PC-9 (cell line): Measurements from ENCODE around the gene COMT. TPM values are rescaled to one million over a fixed set of nuclear protein-coding genes. Genes with fewer than 3 reads are reported as not detected.

Source experiments
- BruUV-seq: library from RNA; stranded (reverse); fragments of 400-500 nt; replicated peaks from 2 replicates; lab custom pipeline; 2021; lab: Mats Ljungman, UMichigan
- CTCF ChIA-PET: fragments of 300-600 bp; sonication (Branson Sonifier 250); formaldehyde crosslinking; loops from one replicate; lab custom pipeline; 2022; ENCODE audit warnings: antibody characterized with exemption; lab: Charles Lee
- POLR2A ChIA-PET: fragments of 300-600 bp; sonication (Branson Sonifier 250); formaldehyde crosslinking; loops from one replicate; lab custom pipeline; 2022; ENCODE audit warnings: antibody characterized with exemption; ENCODE audit not compliant: unreplicated experiment; lab: Charles Lee
- DNase-seq, 2 experiments: peaks; one replicate each; pipeline versions ENCODE4 v3.0.0 to v3.0.0-alpha.2; 2015 to 2022; ENCODE audit warnings: mixed read lengths in 1 of 2
- H2AFZ ChIP-seq: fragments of 200-600 bp; sonication (generic); 2 replicates; pipeline ENCODE4 v1.8.1; 2017; ENCODE audit warnings: antibody characterized with exemption
- H3F3A ChIP-seq: fragments of 200-600 bp; sonication (generic); 2 replicates; pipeline ENCODE4 v1.8.1; 2017; ENCODE audit warnings: antibody characterized with exemption, mild to moderate bottlenecking, low read depth; ENCODE audit not compliant: insufficient read depth
- H3K27ac ChIP-seq: fragments of 200-600 bp; sonication (generic); 2 replicates; pipeline ENCODE4 v1.6.1; 2016; ENCODE audit warnings: mixed run types
- H3K27me3 ChIP-seq: fragments of 200-600 bp; sonication (generic); 2 replicates; pipeline ENCODE4 v1.6.1; 2016; ENCODE audit warnings: low read depth, mixed run types; ENCODE audit not compliant: insufficient read depth
- H3K36me3 ChIP-seq: fragments of 200-600 bp; sonication (generic); 2 replicates; pipeline ENCODE4 v1.6.1; 2016; ENCODE audit warnings: low read depth, mixed run types
- H3K4me1 ChIP-seq: fragments of 200-600 bp; sonication (generic); replicated peaks from 2 replicates; pipeline ENCODE4 v1.6.1; 2016; ENCODE audit warnings: mixed run types; ENCODE audit not compliant: insufficient read depth
- H3K4me2 ChIP-seq: fragments of 200-600 bp; sonication (generic); 2 replicates; pipeline ENCODE4 v1.6.1; 2017; ENCODE audit warnings: mixed run types
- H3K4me3 ChIP-seq: fragments of 200-600 bp; sonication (generic); 2 replicates; pipeline ENCODE4 v1.6.1; 2016; ENCODE audit warnings: mixed run types
- H3K79me2 ChIP-seq: fragments of 200-600 bp; sonication (generic); 2 replicates; pipeline ENCODE4 v1.6.1; 2017; ENCODE audit warnings: low read depth, mixed run types
- H3K9me2 ChIP-seq: fragments of 200-600 bp; sonication (generic); 2 replicates; pipeline ENCODE4 v1.8.1; 2017; ENCODE audit warnings: mild to moderate bottlenecking; ENCODE audit not compliant: insufficient read depth
- H3K9me3 ChIP-seq: fragments of 200-600 bp; sonication (generic); 2 replicates; pipeline ENCODE4 v1.8.1; 2016; ENCODE audit warnings: low read depth; ENCODE audit not compliant: insufficient read depth
- H4K20me1 ChIP-seq: fragments of 200-600 bp; sonication (generic); 2 replicates; pipeline ENCODE4 v1.8.1; 2017; ENCODE audit not compliant: insufficient read depth
- EZH2 ChIP-seq: fragments of 200-600 bp; sonication (generic); IDR thresholded peaks from 2 replicates; pipeline ENCODE4 v1.8.0; 2017; ENCODE audit warnings: antibody characterized with exemption, low read depth
- intact Hi-C: fragments of 100-400 bp; cut with micrococcal nuclease; formaldehyde crosslinking; loops from one replicate; pipeline ENCODE4 v1.10.0; 2022; ENCODE audit not compliant: unreplicated experiment
- total RNA-seq: library from RNA; stranded (reverse); gene quantifications from 2 replicates; pipeline ENCODE4 v1.2.3, GENCODE V29; 2021
- TF ChIP-seq, protein P1 (sequence below): fragments of 200-600 bp; sonication (generic); conservative IDR thresholded peaks from 2 replicates; pipeline ENCODE4 v1.6.1; 2017; ENCODE audit warnings: mixed run types, antibody characterized with exemption, mild to moderate bottlenecking, moderate library complexity

COMT gene
- total RNA-seq, 1 experiment from 2014 or later = 99.9 TPM

DNA sequence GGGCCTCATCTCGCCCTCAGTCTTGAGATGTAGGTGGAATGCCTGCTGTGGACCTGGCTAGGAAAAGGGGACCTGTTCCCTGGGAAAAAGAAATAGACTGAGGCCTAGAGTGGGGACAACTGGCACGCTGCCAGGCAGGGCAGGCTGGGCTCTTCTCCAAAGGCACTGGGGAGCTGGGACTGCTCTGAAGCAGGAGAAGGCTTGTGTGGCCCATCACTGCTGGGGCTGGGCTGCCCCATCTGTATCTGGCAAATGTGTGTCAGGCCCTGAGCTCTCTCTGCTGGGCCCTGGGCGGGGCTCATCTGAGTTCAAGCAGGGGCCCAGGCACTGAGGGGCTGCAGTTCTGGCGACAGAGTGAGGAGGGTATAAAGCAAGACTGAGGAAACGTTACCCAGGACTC is 42.2 kb downstream of the COMT start:
- H3K27me3 ChIP-seq = no peaks in the 10 kb centered on the region
- no peak for DNase-seq
- no peak overlapping the region for H3K4me3 ChIP-seq
- no peak overlapping the region for H3K27ac ChIP-seq
- H2AFZ ChIP-seq = no peak overlapping the region
- no peaks in the 10 kb centered on the region for H3F3A ChIP-seq
- TF ChIP-seq, protein P1, sequence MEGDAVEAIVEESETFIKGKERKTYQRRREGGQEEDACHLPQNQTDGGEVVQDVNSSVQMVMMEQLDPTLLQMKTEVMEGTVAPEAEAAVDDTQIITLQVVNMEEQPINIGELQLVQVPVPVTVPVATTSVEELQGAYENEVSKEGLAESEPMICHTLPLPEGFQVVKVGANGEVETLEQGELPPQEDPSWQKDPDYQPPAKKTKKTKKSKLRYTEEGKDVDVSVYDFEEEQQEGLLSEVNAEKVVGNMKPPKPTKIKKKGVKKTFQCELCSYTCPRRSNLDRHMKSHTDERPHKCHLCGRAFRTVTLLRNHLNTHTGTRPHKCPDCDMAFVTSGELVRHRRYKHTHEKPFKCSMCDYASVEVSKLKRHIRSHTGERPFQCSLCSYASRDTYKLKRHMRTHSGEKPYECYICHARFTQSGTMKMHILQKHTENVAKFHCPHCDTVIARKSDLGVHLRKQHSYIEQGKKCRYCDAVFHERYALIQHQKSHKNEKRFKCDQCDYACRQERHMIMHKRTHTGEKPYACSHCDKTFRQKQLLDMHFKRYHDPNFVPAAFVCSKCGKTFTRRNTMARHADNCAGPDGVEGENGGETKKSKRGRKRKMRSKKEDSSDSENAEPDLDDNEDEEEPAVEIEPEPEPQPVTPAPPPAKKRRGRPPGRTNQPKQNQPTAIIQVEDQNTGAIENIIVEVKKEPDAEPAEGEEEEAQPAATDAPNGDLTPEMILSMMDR = no peak
- TF ChIP-seq EZH2 = no peak
- TSS peak; percentile 13 for BruUV-seq
- intact Hi-C loops = no loop called here
- ChIA-PET POLR2A (no interaction called here), CTCF (no interaction called here)
- no peaks in the 10 kb centered on the region for H3K79me2 ChIP-seq
- peaks cover 20% of the 10 kb centered on the region for H3K4me1 ChIP-seq
- H3K9me2 ChIP-seq = no peaks in the 10 kb centered on the region
- no peaks in the 10 kb centered on the region; the same call in 1 of the 2 replicates for H4K20me1 ChIP-seq
- 0 out of 2 replicates have a peak overlapping the region, but pooled peaks have one; percentile 16 for H3K4me2 ChIP-seq
- H3K9me3 ChIP-seq = no peaks in the 10 kb centered on the region
- no peaks in the 10 kb centered on the region for H3K36me3 ChIP-seq

DNA sequence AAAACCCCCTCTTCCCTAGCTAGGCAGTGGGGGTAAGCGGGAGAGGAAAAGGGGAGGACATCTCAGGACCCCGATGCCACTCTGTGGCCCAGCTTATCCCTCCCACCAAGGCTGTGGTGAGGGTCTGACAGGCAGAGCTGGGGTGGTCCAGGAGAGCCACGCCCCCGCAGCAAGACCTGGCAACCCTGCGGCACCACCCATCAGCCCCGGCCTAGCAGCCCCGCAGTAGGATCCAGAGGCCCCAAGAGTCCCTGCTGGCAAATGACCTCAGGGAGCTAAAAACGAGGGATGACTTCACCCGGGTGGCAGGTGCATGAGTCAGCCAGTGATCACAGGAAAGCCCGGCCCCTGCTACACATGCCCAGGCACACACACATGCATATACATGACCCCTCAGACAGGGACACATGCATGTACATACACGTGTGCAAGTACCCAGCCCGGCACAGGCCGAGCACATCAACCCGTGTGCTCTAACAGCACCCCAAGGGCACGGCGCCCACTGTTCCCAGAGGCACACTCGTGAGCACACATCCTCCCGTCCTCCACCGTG is 42.7 kb downstream of the COMT start:
- Histone ChIP-seq H3K36me3 (no peaks in the 10 kb centered on the region), H3K4me3 (no peak overlapping the region), H3K4me1 (peaks cover 20% of the 10 kb centered on the region), H3K4me2 (0 out of 2 replicates have a peak overlapping the region, but pooled peaks have one; percentile 16), H3K9me3 (no peaks in the 10 kb centered on the region), H4K20me1 (no peaks in the 10 kb centered on the region; the same call in 1 of the 2 replicates), H2AFZ (no peak overlapping the region), H3F3A (no peaks in the 10 kb centered on the region), H3K79me2 (no peaks in the 10 kb centered on the region), H3K27me3 (no peaks in the 10 kb centered on the region), H3K27ac (no peak overlapping the region), H3K9me2 (no peaks in the 10 kb centered on the region)
- no peak for TF ChIP-seq EZH2
- TF ChIP-seq, protein P1 = no peak
- POLR2A ChIA-PET = no interaction called here
- no TSS peak for BruUV-seq
- intact Hi-C loops = no loop called here
- CTCF ChIA-PET = no interaction called here
- peak; percentile 55 to 59 for DNase-seq

DNA sequence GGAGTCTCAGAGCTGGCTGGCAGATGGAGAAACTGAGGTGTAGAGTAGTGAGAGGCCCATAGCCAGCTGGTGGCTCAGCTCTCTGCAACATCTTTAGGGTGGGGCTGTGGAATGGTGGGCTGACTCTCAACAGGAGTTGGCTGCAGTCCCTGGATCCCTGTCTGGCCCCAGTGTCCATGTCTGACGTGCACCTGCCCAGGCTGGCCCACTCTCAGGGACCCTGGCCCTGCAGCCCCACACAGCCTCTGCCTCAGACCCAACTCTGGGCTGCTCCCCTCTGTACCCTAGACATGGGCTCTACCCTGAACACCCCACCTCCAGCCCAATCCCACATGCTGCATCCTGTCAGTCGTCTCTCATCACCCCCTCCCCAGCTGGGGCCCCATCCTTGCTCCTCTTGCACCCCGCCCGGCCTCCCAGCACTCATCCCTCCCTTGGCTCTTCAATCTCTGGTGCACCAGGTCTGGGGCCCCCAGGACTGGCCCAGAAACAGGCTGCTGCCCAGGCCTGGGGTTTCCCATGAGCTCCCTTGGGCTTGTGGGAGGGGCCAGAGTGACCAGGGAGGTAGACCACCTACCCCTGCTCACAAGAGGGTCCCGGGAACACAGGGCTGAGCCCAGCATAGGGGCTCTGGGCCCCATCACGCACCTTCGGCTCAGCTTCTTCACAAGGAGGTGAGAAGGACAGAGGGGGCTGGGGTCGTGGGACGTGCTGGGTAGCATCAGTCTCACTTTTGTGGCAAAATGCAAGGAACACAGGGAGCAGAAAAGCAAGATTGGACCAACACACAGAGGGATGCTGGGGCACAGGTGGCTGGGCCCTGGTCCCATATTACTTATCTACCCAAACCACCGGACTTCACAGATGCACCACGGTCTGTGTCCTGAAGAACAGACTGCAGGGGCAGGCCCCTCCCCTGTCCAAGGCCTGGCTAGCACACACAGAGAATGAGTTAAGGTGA is 43.6 kb downstream of the COMT start:
- peaks cover 20% of the 10 kb centered on the region for H3K4me1 ChIP-seq
- POLR2A ChIA-PET = interaction anchor here (0.6 kb wide), 1 partner anchor 693 kb away, joined by 4 read pairs; the partner anchor contains the start of gene CLTCL1
- no peak overlapping the region for H3K4me2 ChIP-seq

More for the DNA sequence above, 43.6 kb downstream of the COMT start:
- H3K27me3 ChIP-seq = no peaks in the 10 kb centered on the region
- H3K4me3 ChIP-seq = no peak overlapping the region
- H3K79me2 ChIP-seq = no peaks in the 10 kb centered on the region
- H2AFZ ChIP-seq = no peak overlapping the region
- H3K9me3 ChIP-seq = no peaks in the 10 kb centered on the region
- no peaks in the 10 kb centered on the region for H3K36me3 ChIP-seq
- no peaks in the 10 kb centered on the region for H3K9me2 ChIP-seq
- no TSS peak for BruUV-seq
- no peaks in the 10 kb centered on the region; the same call in 1 of the 2 replicates for H4K20me1 ChIP-seq
- no peak for DNase-seq
- intact Hi-C loops = loop anchor here (5.0 kb wide), 1 partner anchor 37 kb away; the partner anchor contains the start of gene TANGO2
- CTCF ChIA-PET = no interaction called here
- no peak for TF ChIP-seq EZH2
- TF ChIP-seq, protein P1 = no peak
- H3K27ac ChIP-seq = no peak overlapping the region
- H3F3A ChIP-seq = no peaks in the 10 kb centered on the region
